CD4-positive, alpha-beta T cell (primary cell): ENCODE data around the gene LMO3. TPM values are rescaled to one million over a fixed set of nuclear protein-coding genes. Genes with fewer than 3 reads are reported as not detected.

Source experiments
- ATAC-seq: fragments of 200-7000 bp; cut with Tn5 transposase; one replicate; pipeline ENCODE4 v1.10.0; 2022; ENCODE audit warnings: mild to moderate bottlenecking; ENCODE audit not compliant: poor library complexity
- CTCF ChIA-PET: fragments of 350-600 bp; sonication (Branson Sonifier 250); formaldehyde crosslinking; loops from one replicate; lab custom pipeline; 2021; ENCODE audit warnings: antibody characterized with exemption, inconsistent platforms; lab: Charles Lee
- POLR2A ChIA-PET: fragments of 350-600 bp; sonication (Branson Sonifier 250); formaldehyde crosslinking; loops from one replicate; lab custom pipeline; 2021; ENCODE audit warnings: antibody characterized with exemption, inconsistent platforms; lab: Charles Lee
- DNase-seq, 14 experiments: peaks; one replicate each; pipeline ENCODE4 v3.0.0-alpha.2; 2013 to 2020; ENCODE audit warnings: mixed read lengths in 2 of 14
- H3K27ac ChIP-seq, 2 donors: one replicate each; pipeline versions ENCODE4 v1.5.1 to v1.7.0; 2013; ENCODE audit warnings: low read length in 2 of 2, low read depth in 1 of 2, mild to moderate bottlenecking in 1 of 2
- H3K27me3 ChIP-seq, 2 experiments: 1 replicate in 1 of 2; 2 replicates in 1 of 2; pipeline versions ENCODE4 v1.6.1 to v1.7.0; 2013; ENCODE audit warnings: low read length in 2 of 2, control low read depth in 1 of 2, mild to moderate bottlenecking in 1 of 2, moderate library complexity in 1 of 2; ENCODE audit not compliant: insufficient read depth in 2 of 2, control insufficient read depth in 1 of 2
- H3K36me3 ChIP-seq: one replicate; pipeline ENCODE4 v1.6.1; 2013; ENCODE audit warnings: low read length, control low read depth; ENCODE audit not compliant: insufficient read depth
- H3K4me1 ChIP-seq: one replicate; pipeline ENCODE4 v1.6.1; 2013; ENCODE audit warnings: low read length, control low read depth; ENCODE audit not compliant: insufficient read depth
- H3K4me3 ChIP-seq: one replicate; pipeline ENCODE4 v1.5.1; 2013; ENCODE audit warnings: mild to moderate bottlenecking, low read length, moderate library complexity
- H3K9me3 ChIP-seq, 2 experiments: 1 replicate in 1 of 2; 2 replicates in 1 of 2; pipeline versions ENCODE4 v1.6.1 to v1.7.0; 2013; ENCODE audit warnings: low read length in 2 of 2, mild to moderate bottlenecking in 2 of 2, control low read depth in 1 of 2, moderate library complexity in 1 of 2; ENCODE audit not compliant: control insufficient read depth in 1 of 2, insufficient read depth in 1 of 2
- H3K27ac Mint-ChIP-seq: one replicate; pipeline ENCODE4 v1.8.0; 2020; ENCODE audit warnings: mixed read lengths
- H3K27me3 Mint-ChIP-seq: one replicate; pipeline ENCODE4 v1.8.0; 2021; ENCODE audit warnings: mixed read lengths
- H3K36me3 Mint-ChIP-seq: one replicate; pipeline ENCODE4 v1.8.0; 2021; ENCODE audit warnings: low read depth, mixed read lengths
- H3K4me1 Mint-ChIP-seq: one replicate; pipeline ENCODE4 v1.8.0; 2021; ENCODE audit warnings: low read depth, mixed read lengths
- H3K4me3 Mint-ChIP-seq: one replicate; pipeline ENCODE4 v1.8.0; 2020; ENCODE audit warnings: mild to moderate bottlenecking, mixed read lengths
- H3K9me3 Mint-ChIP-seq: one replicate; pipeline ENCODE4 v1.8.0; 2020; ENCODE audit warnings: mixed read lengths
- CTCF ChIP-seq: fragments of 200-600 bp; IDR thresholded peaks from one replicate; pipeline ENCODE4 v1.8.0; 2022; ENCODE audit warnings: antibody characterized with exemption, mild to moderate bottlenecking
- intact Hi-C, 2 experiments: fragments of 100-400 bp; cut with DNase I in 1 of 2; cut with micrococcal nuclease in 1 of 2; formaldehyde crosslinking; loops; one replicate each; pipeline versions ENCODE4 v1.15.1 to v1.9.0; 2023 to 2025; cut with DNase I, micrococcal nuclease
- total RNA-seq, 174 experiments: library from RNA in 2 of 174; stranded (reverse) in 2 of 174; gene quantifications; one replicate each; pipeline ENCODE4 v1.2.3 and lab custom pipeline; 2021 to 2026

The LMO3 gene
- total RNA-seq, 2 experiments from 2014 or later: not detected

- Mint-ChIP-seq H3K9me3 (no peaks in the 10 kb centered on the region), H3K27ac (no peak overlapping the region), H3K27me3 (no peaks in the 10 kb centered on the region), H3K4me1 (no peaks in the 10 kb centered on the region), H3K4me3 (no peak overlapping the region), H3K36me3 (no peaks in the 10 kb centered on the region)
- Histone ChIP-seq H3K4me1 (no peaks in the 10 kb centered on the region), H3K9me3 (peaks cover 0 to 5% of the 10 kb centered on the region in 2 experiments), H3K27me3 (no peaks in the 10 kb centered on the region), H3K27ac (no peak overlapping the region), H3K36me3 (no peaks in the 10 kb centered on the region), H3K4me3 (no peak overlapping the region)
- no peak for TF ChIP-seq CTCF
- ChIA-PET CTCF (no interaction called here), POLR2A (no interaction called here)
- intact Hi-C loops: no loop called here
- no peak for ATAC-seq
- no peak for DNase-seq
Measured at GRCh38 chr12:16626991-16627390, 21.0 kb upstream of the LMO3 start.

DNA sequence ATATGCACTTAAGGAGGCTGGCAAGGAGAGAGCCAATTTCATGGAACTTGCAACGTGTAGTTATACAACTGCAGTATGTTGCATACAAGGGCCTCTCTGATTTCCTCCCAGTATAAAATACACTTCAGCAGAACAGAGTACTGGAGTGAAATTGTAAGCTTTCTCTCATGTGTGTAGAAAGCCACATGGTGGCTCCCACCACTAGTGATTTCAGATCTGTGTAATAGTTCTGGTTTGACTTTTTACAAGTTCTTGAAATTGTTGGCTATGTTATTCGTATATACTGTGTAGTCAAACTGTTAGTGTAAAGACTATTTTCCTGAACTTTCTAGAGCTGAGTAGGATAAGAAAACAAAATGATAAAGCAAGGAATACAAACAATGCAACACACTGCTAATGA is 16.4 kb upstream of the LMO3 start:
- Histone ChIP-seq H3K27me3 (no peaks in the 10 kb centered on the region), H3K27ac (no peak overlapping the region), H3K36me3 (no peaks in the 10 kb centered on the region), H3K4me3 (no peak overlapping the region), H3K4me1 (no peaks in the 10 kb centered on the region), H3K9me3 (no peaks in the 10 kb centered on the region)
- H3K36me3 Mint-ChIP-seq: no peaks in the 10 kb centered on the region
- H3K27me3 Mint-ChIP-seq: no peaks in the 10 kb centered on the region
- intact Hi-C loops: no loop called here
- POLR2A ChIA-PET: no interaction called here
- H3K4me1 Mint-ChIP-seq: no peaks in the 10 kb centered on the region
- DNase-seq (no peak), ATAC-seq (no peak)
- H3K9me3 Mint-ChIP-seq: peaks cover 6% of the 10 kb centered on the region
- CTCF ChIA-PET: no interaction called here
- no peak for TF ChIP-seq CTCF
- no peak overlapping the region for H3K4me3 Mint-ChIP-seq
- no peak overlapping the region for H3K27ac Mint-ChIP-seq

GRCh38 chr12:16619537-16619936 is 13.6 kb upstream of the LMO3 start:
- ChIA-PET POLR2A (no interaction called here), CTCF (no interaction called here)
- Histone ChIP-seq H3K9me3 (no peaks in the 10 kb centered on the region), H3K4me1 (no peaks in the 10 kb centered on the region), H3K36me3 (no peaks in the 10 kb centered on the region), H3K27me3 (no peaks in the 10 kb centered on the region), H3K27ac (no peak overlapping the region), H3K4me3 (no peak overlapping the region)
- Mint-ChIP-seq H3K36me3 (no peaks in the 10 kb centered on the region), H3K4me3 (no peak overlapping the region), H3K27me3 (no peaks in the 10 kb centered on the region), H3K27ac (no peak overlapping the region), H3K4me1 (no peaks in the 10 kb centered on the region), H3K9me3 (peaks cover 6% of the 10 kb centered on the region)
- no peak for TF ChIP-seq CTCF
- ATAC-seq (no peak), DNase-seq (no peak)
- intact Hi-C loops: no loop called here
